Measurements from ENCODE around the gene C17orf78.
A peak's percentile ranks its signal among the peaks of the same experiment; 100 is the strongest.

The C17orf78 gene

GRCh38 chr17:37384560-37385149, 8.9 kb downstream of the C17orf78 start:
- no peak overlapping the region for H3K27ac ChIP-seq (ENCODE audit: low read depth, low read length)

GRCh38 chr17:37385474-37385990, 9.7 kb downstream of the C17orf78 start:
- H3K9ac ChIP-seq (ENCODE audit: low read depth in 1 of 2, low read length in 2 of 2): no peak overlapping the region
- no peak overlapping the region for H3K27ac ChIP-seq (ENCODE audit: low read depth, low read length)
- H3K4me3 ChIP-seq (ENCODE audit: low read depth in 1 of 2, low read length in 2 of 2): no peak overlapping the region
- H3K36me3 ChIP-seq (ENCODE audit: control insufficient read depth in 1 of 2, insufficient read depth in 2 of 2, low read length in 2 of 2): peaks cover 0 to 6% of the 10 kb centered on the region in 2 donors
- H3K4me1 ChIP-seq (ENCODE audit: control insufficient read depth in 1 of 2, insufficient read depth in 2 of 2, low read length in 2 of 2): peaks cover 28 to 36% of the 10 kb centered on the region in 2 donors
- no peaks in the 10 kb centered on the region for H3K27me3 ChIP-seq (ENCODE audit: control insufficient read depth in 1 of 2, insufficient read depth in 2 of 2, low read length in 2 of 2)
- no peaks in the 10 kb centered on the region for H3K9me3 ChIP-seq (ENCODE audit: control insufficient read depth in 1 of 2, low read length in 2 of 2)

More at GRCh38 chr17:37384560-37385149, 8.9 kb downstream of the C17orf78 start:
- Histone ChIP-seq H3K9ac (ENCODE audit: low read depth in 1 of 2, low read length in 2 of 2) (no peak overlapping the region), H3K36me3 (ENCODE audit: control insufficient read depth in 1 of 2, insufficient read depth in 2 of 2, low read length in 2 of 2) (peaks cover 0 to 6% of the 10 kb centered on the region in 2 donors), H3K4me1 (ENCODE audit: control insufficient read depth in 1 of 2, insufficient read depth in 2 of 2, low read length in 2 of 2) (peaks cover 28 to 35% of the 10 kb centered on the region in 2 donors), H3K27me3 (ENCODE audit: control insufficient read depth in 1 of 2, insufficient read depth in 2 of 2, low read length in 2 of 2) (no peaks in the 10 kb centered on the region), H3K4me3 (ENCODE audit: low read depth in 1 of 2, low read length in 2 of 2) (no peak overlapping the region), H3K9me3 (ENCODE audit: control insufficient read depth in 1 of 2, low read length in 2 of 2) (no peaks in the 10 kb centered on the region)

GRCh38 chr17:37386462-37386861, 10.7 kb downstream of the C17orf78 start:
- Histone ChIP-seq H3K4me1 (ENCODE audit: control insufficient read depth in 1 of 2, insufficient read depth in 2 of 2, low read length in 2 of 2) (peaks cover 32 to 43% of the 10 kb centered on the region in 2 donors), H3K9me3 (ENCODE audit: control insufficient read depth in 1 of 2, low read length in 2 of 2) (no peaks in the 10 kb centered on the region)

GRCh38 chr17:37388266-37388665, 12.5 kb downstream of the C17orf78 start:
- Histone ChIP-seq H3K27ac (ENCODE audit: low read depth, low read length) (no peak overlapping the region), H3K9me3 (ENCODE audit: control insufficient read depth in 1 of 2, low read length in 2 of 2) (no peaks in the 10 kb centered on the region), H3K4me1 (ENCODE audit: control insufficient read depth in 1 of 2, insufficient read depth in 2 of 2, low read length in 2 of 2) (peaks cover 46 to 51% of the 10 kb centered on the region in 2 donors)

More at GRCh38 chr17:37386462-37386861, 10.7 kb downstream of the C17orf78 start:
- Histone ChIP-seq H3K27me3 (ENCODE audit: control insufficient read depth in 1 of 2, insufficient read depth in 2 of 2, low read length in 2 of 2) (no peaks in the 10 kb centered on the region), H3K9ac (ENCODE audit: low read depth in 1 of 2, low read length in 2 of 2) (no peak overlapping the region), H3K36me3 (ENCODE audit: control insufficient read depth in 1 of 2, insufficient read depth in 2 of 2, low read length in 2 of 2) (peaks cover 0 to 6% of the 10 kb centered on the region in 2 donors), H3K27ac (ENCODE audit: low read depth, low read length) (no peak overlapping the region), H3K4me3 (ENCODE audit: low read depth in 1 of 2, low read length in 2 of 2) (no peak overlapping the region)

DNA sequence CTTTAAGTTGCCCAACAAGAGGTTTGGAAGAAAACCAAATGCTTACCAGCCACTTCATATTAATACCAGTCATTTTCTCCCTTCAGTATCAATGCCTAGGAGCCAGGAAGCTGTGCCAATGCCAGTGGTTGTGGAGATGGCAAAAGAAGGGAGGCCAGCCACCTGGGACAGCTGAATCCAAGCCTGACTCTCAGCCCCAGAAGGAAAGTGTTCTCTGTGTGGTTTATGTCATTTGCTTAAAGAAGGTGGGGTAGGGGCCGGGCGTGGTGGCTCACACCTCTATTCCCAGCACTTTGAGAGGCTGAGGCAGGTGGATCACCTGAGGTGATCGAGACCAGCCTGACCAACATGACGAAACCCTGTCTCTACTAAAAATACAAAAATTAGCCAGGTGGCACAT, 13.4 kb downstream of the C17orf78 start:
- H3K4me1 ChIP-seq (ENCODE audit: control insufficient read depth in 1 of 2, insufficient read depth in 2 of 2, low read length in 2 of 2): peaks cover 43 to 46% of the 10 kb centered on the region in 2 donors
- H3K9ac ChIP-seq (ENCODE audit: low read depth in 1 of 2, low read length in 2 of 2): no peak overlapping the region
- H3K9me3 ChIP-seq (ENCODE audit: control insufficient read depth in 1 of 2, low read length in 2 of 2): no peaks in the 10 kb centered on the region
- H3K27ac ChIP-seq (ENCODE audit: low read depth, low read length): no peak overlapping the region
- H3K27me3 ChIP-seq (ENCODE audit: control insufficient read depth in 1 of 2, insufficient read depth in 2 of 2, low read length in 2 of 2): no peaks in the 10 kb centered on the region
- peaks cover 0 to 10% of the 10 kb centered on the region in 2 donors for H3K36me3 ChIP-seq (ENCODE audit: control insufficient read depth in 1 of 2, insufficient read depth in 2 of 2, low read length in 2 of 2)
- no peak overlapping the region for H3K4me3 ChIP-seq (ENCODE audit: low read depth in 1 of 2, low read length in 2 of 2)

More at GRCh38 chr17:37388266-37388665, 12.5 kb downstream of the C17orf78 start:
- H3K36me3 ChIP-seq (ENCODE audit: control insufficient read depth in 1 of 2, insufficient read depth in 2 of 2, low read length in 2 of 2): peaks cover 0 to 10% of the 10 kb centered on the region in 2 donors
- no peak overlapping the region for H3K4me3 ChIP-seq (ENCODE audit: low read depth in 1 of 2, low read length in 2 of 2)
- H3K27me3 ChIP-seq (ENCODE audit: control insufficient read depth in 1 of 2, insufficient read depth in 2 of 2, low read length in 2 of 2): no peaks in the 10 kb centered on the region
- H3K9ac ChIP-seq (ENCODE audit: low read depth in 1 of 2, low read length in 2 of 2): no peak overlapping the region

DNA sequence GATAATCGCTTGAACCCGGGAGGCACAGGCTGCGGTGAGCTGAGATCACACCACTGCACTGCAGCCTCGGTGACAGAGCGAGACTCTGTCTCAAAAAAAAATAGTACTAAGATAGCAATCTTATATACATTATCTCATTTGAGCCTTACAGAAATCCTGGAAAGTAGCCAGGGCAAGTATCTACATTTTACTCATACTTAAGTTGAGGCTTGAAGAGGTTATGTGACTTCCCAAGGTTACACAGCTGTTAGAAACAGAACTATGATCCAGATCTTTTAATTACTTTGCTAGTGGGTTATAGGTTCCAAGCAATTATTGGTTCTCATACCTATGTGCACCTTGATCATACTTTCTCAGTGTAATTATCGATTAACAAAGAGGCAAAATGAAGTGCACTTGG, 15.4 kb downstream of the C17orf78 start:
- Histone ChIP-seq H3K27ac (ENCODE audit: low read depth, low read length) (no peak overlapping the region), H3K9me3 (ENCODE audit: control insufficient read depth in 1 of 2, low read length in 2 of 2) (no peaks in the 10 kb centered on the region), H3K4me3 (ENCODE audit: low read depth in 1 of 2, low read length in 2 of 2) (no peak overlapping the region), H3K36me3 (ENCODE audit: control insufficient read depth in 1 of 2, insufficient read depth in 2 of 2, low read length in 2 of 2) (peaks cover 0 to 10% of the 10 kb centered on the region in 2 donors), H3K9ac (ENCODE audit: low read depth in 1 of 2, low read length in 2 of 2) (no peak overlapping the region), H3K4me1 (ENCODE audit: control insufficient read depth in 1 of 2, insufficient read depth in 2 of 2, low read length in 2 of 2) (peaks cover 34 to 46% of the 10 kb centered on the region in 2 donors), H3K27me3 (ENCODE audit: control insufficient read depth in 1 of 2, insufficient read depth in 2 of 2, low read length in 2 of 2) (no peaks in the 10 kb centered on the region)

DNA sequence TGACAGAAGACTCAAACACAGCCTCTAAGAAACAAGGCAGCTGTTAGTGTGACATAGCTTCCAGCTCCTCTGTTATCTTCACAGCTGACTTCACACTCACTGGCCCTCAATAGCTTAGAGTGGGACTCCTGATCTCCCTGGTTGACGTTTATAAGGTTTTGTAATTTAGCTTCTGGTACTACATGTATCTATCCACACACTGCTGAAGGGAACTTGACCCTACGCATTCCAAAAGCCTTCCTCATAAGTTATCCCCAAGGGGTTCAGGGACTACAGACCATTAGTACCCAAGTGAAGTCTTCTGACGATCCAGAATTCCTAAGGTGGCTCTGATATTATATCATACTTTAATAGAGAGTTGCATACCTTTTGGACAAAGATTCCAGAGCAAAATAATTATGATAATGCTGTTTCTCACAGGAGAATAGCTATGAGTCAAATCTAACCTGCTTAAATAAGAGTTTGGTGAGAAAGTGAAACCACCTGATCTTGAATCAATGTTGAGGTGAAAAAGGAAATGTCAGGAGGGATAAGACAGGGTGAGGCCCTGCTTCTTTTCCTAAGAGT, 16.3 kb downstream of the C17orf78 start:
- H3K9me3 ChIP-seq (ENCODE audit: control insufficient read depth in 1 of 2, low read length in 2 of 2): no peaks in the 10 kb centered on the region
- H3K27ac ChIP-seq (ENCODE audit: low read depth, low read length): no peak overlapping the region
- H3K9ac ChIP-seq (ENCODE audit: low read depth in 1 of 2, low read length in 2 of 2): no peak overlapping the region
- peaks cover 0 to 10% of the 10 kb centered on the region in 2 donors for H3K36me3 ChIP-seq (ENCODE audit: control insufficient read depth in 1 of 2, insufficient read depth in 2 of 2, low read length in 2 of 2)
- H3K4me1 ChIP-seq (ENCODE audit: control insufficient read depth in 1 of 2, insufficient read depth in 2 of 2, low read length in 2 of 2): peaks cover 34 to 38% of the 10 kb centered on the region in 2 donors
- peak overlapping the region; percentile 15 to 23 for H3K4me3 ChIP-seq (ENCODE audit: low read depth in 1 of 2, low read length in 2 of 2)
- no peaks in the 10 kb centered on the region for H3K27me3 ChIP-seq (ENCODE audit: control insufficient read depth in 1 of 2, insufficient read depth in 2 of 2, low read length in 2 of 2)

- Histone ChIP-seq H3K4me3 (ENCODE audit: low read depth in 1 of 2, low read length in 2 of 2) (no peak overlapping the region), H3K4me1 (ENCODE audit: control insufficient read depth in 1 of 2, insufficient read depth in 2 of 2, low read length in 2 of 2) (peaks cover 30 to 33% of the 10 kb centered on the region in 2 donors), H3K27ac (ENCODE audit: low read depth, low read length) (no peak overlapping the region), H3K36me3 (ENCODE audit: control insufficient read depth in 1 of 2, insufficient read depth in 2 of 2, low read length in 2 of 2) (peaks cover 0 to 8% of the 10 kb centered on the region in 2 donors), H3K27me3 (ENCODE audit: control insufficient read depth in 1 of 2, insufficient read depth in 2 of 2, low read length in 2 of 2) (no peaks in the 10 kb centered on the region), H3K9me3 (ENCODE audit: control insufficient read depth in 1 of 2, low read length in 2 of 2) (no peaks in the 10 kb centered on the region), H3K9ac (ENCODE audit: low read depth in 1 of 2, low read length in 2 of 2) (no peak overlapping the region)
These were observed 17.6 kb downstream of the C17orf78 start for GRCh38 chr17:37393352-37393751.

GRCh38 chr17:37399265-37399803, 23.5 kb downstream of the C17orf78 start:
- no peak overlapping the region for H3K4me3 ChIP-seq (ENCODE audit: low read depth in 1 of 2, low read length in 2 of 2)
- peaks cover 0 to 5% of the 10 kb centered on the region in 2 donors for H3K4me1 ChIP-seq (ENCODE audit: control insufficient read depth in 1 of 2, insufficient read depth in 2 of 2, low read length in 2 of 2)
- H3K27me3 ChIP-seq (ENCODE audit: control insufficient read depth in 1 of 2, insufficient read depth in 2 of 2, low read length in 2 of 2): no peaks in the 10 kb centered on the region
- no peaks in the 10 kb centered on the region for H3K36me3 ChIP-seq (ENCODE audit: control insufficient read depth in 1 of 2, insufficient read depth in 2 of 2, low read length in 2 of 2)
- H3K9ac ChIP-seq (ENCODE audit: low read depth in 1 of 2, low read length in 2 of 2): no peak overlapping the region
- no peaks in the 10 kb centered on the region for H3K9me3 ChIP-seq (ENCODE audit: control insufficient read depth in 1 of 2, low read length in 2 of 2)
- no peak overlapping the region for H3K27ac ChIP-seq (ENCODE audit: low read depth, low read length)

DNA sequence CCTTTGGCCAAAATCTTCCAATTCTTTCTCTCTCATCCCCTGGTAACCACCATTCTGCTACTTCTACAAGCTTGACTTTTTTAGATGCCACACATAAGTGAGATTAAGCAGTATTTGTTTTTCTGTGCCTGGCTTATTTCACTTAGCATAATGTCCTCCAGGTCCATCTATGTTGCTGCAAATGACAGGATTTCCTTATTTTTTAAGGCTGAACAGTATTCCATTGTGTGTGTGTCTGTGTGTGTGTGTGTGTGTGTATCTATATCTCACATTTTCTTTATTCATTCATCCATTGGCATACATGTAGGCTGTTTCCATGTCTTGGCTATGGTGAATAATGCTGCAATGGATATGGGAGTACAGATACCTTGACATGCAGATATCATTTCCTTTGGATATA, 24.7 kb downstream of the C17orf78 start:
- no peaks in the 10 kb centered on the region for H3K36me3 ChIP-seq (ENCODE audit: control insufficient read depth in 1 of 2, insufficient read depth in 2 of 2, low read length in 2 of 2)
- H3K27me3 ChIP-seq (ENCODE audit: control insufficient read depth in 1 of 2, insufficient read depth in 2 of 2, low read length in 2 of 2): no peaks in the 10 kb centered on the region
- no peak overlapping the region for H3K4me3 ChIP-seq (ENCODE audit: low read depth in 1 of 2, low read length in 2 of 2)
- no peak overlapping the region for H3K9ac ChIP-seq (ENCODE audit: low read depth in 1 of 2, low read length in 2 of 2)
- H3K9me3 ChIP-seq (ENCODE audit: control insufficient read depth in 1 of 2, low read length in 2 of 2): no peaks in the 10 kb centered on the region
- no peak overlapping the region for H3K27ac ChIP-seq (ENCODE audit: low read depth, low read length)
- peaks cover 5 to 13% of the 10 kb centered on the region in 2 donors for H3K4me1 ChIP-seq (ENCODE audit: control insufficient read depth in 1 of 2, insufficient read depth in 2 of 2, low read length in 2 of 2)
